HepG2 (cell line): Measurements from ENCODE around the gene SESN1. TPM values are rescaled to one million over a fixed set of nuclear protein-coding genes. Genes with fewer than 3 reads are reported as not detected.

ENCODE experiments used
- ARNT ChIP-seq: fragments of 450-650 bp; IDR thresholded peaks from 2 replicates; pipeline ENCODE4 v1.6.1; 2017
- EED ChIP-seq: sonication (generic); formaldehyde crosslinking; IDR thresholded peaks from 2 replicates; pipeline ENCODE4 v1.5.0; 2020; ENCODE audit warnings: mild to moderate bottlenecking, missing genetic modification reagents
- GATAD2A ChIP-seq: IDR thresholded peaks from 2 replicates; pipeline ENCODE4 v1.6.1; 2016
- HDAC2 ChIP-seq: sonication (generic); formaldehyde crosslinking; IDR thresholded peaks from 2 replicates; pipeline ENCODE4 v1.4.0; 2020; ENCODE audit warnings: missing genetic modification reagents
- KLF13 ChIP-seq: sonication (generic); formaldehyde crosslinking; IDR thresholded peaks from 2 replicates; pipeline ENCODE4 v1.4.0; 2020; ENCODE audit warnings: mild to moderate bottlenecking, missing genetic modification reagents
- NPAS2 ChIP-seq: sonication (generic); formaldehyde crosslinking; IDR thresholded peaks from 2 replicates; pipeline ENCODE4 v1.8.0; 2022; ENCODE audit warnings: mild to moderate bottlenecking, missing genetic modification reagents, borderline replicate concordance
- PHF8 ChIP-seq: sonication (generic); formaldehyde crosslinking; IDR thresholded peaks from 2 replicates; pipeline ENCODE4 v1.5.0; 2020; ENCODE audit warnings: missing genetic modification reagents
- RCOR2 ChIP-seq: IDR thresholded peaks from 2 replicates; pipeline ENCODE4 v1.6.1; 2016; ENCODE audit warnings: missing biosample characterization, missing genetic modification reagents
- RELA ChIP-seq: sonication (generic); formaldehyde crosslinking; IDR thresholded peaks from 2 replicates; pipeline ENCODE4 v1.4.0; 2020; ENCODE audit warnings: missing genetic modification reagents
- SATB2 ChIP-seq: sonication (generic); formaldehyde crosslinking; IDR thresholded peaks from 2 replicates; pipeline ENCODE4 v1.5.0; 2020; ENCODE audit warnings: missing genetic modification reagents
- SOX6 ChIP-seq, 2 experiments: fragments of 450-650 bp in 1 of 2; sonication (generic) in 1 of 2; formaldehyde crosslinking in 1 of 2; IDR thresholded peaks; 2 replicates each; pipeline versions ENCODE4 v1.4.0 to v1.6.1; 2017 to 2020; ENCODE audit warnings: antibody characterized with exemption in 1 of 2, mild to moderate bottlenecking in 1 of 2, missing genetic modification reagents in 1 of 2
- TCF12 ChIP-seq, 2 experiments: fragments of 450-650 bp in 1 of 2; sonication (generic) in 1 of 2; formaldehyde crosslinking in 1 of 2; IDR thresholded peaks; 2 replicates each; pipeline versions ENCODE4 v1.6.1 to v1.8.0; 2017 to 2022; ENCODE audit warnings: antibody characterized with exemption in 1 of 2, mild to moderate bottlenecking in 1 of 2, missing genetic modification reagents in 1 of 2, moderate library complexity in 1 of 2
- YY1 ChIP-seq: IDR thresholded peaks from 2 replicates; pipeline ENCODE4 v1.6.1; 2011; ENCODE audit warnings: low read length, low read depth, moderate library complexity, mild to moderate bottlenecking; ENCODE audit not compliant: insufficient read depth, insufficient replicate concordance
- ZFP82 ChIP-seq: sonication (generic); formaldehyde crosslinking; IDR thresholded peaks from 2 replicates; pipeline ENCODE4 v1.5.1; 2020; ENCODE audit warnings: mild to moderate bottlenecking, missing genetic modification reagents, borderline replicate concordance
- ZNF331 ChIP-seq: sonication (generic); formaldehyde crosslinking; IDR thresholded peaks from 2 replicates; pipeline ENCODE4 v1.4.0; 2020; ENCODE audit warnings: missing genetic modification reagents
- ZNF33A ChIP-seq: sonication (generic); formaldehyde crosslinking; IDR thresholded peaks from 2 replicates; pipeline ENCODE4 v1.5.1; 2020; ENCODE audit warnings: missing genetic modification reagents, mild to moderate bottlenecking, moderate library complexity, borderline replicate concordance
- ZNF567 ChIP-seq: sonication (generic); formaldehyde crosslinking; IDR thresholded peaks from 2 replicates; pipeline ENCODE4 v1.8.1; 2023; ENCODE audit warnings: mild to moderate bottlenecking, missing genetic modification reagents, borderline replicate concordance
- ZNF597 ChIP-seq: sonication (generic); formaldehyde crosslinking; IDR thresholded peaks from 2 replicates; pipeline ENCODE4 v1.5.0; 2020; ENCODE audit warnings: missing genetic modification reagents
- ZNF660 ChIP-seq: sonication (generic); formaldehyde crosslinking; IDR thresholded peaks from 2 replicates; pipeline ENCODE4 v1.5.1; 2020; ENCODE audit warnings: mild to moderate bottlenecking, low read depth, missing genetic modification reagents, borderline replicate concordance
- ZNF703 ChIP-seq: sonication (generic); formaldehyde crosslinking; IDR thresholded peaks from 2 replicates; pipeline ENCODE4 v1.5.1; 2020; ENCODE audit warnings: missing genetic modification reagents, mild to moderate bottlenecking, moderate library complexity, borderline replicate concordance
- ZNF747 ChIP-seq: sonication (generic); formaldehyde crosslinking; IDR thresholded peaks from 2 replicates; pipeline ENCODE4 v1.8.1; 2023; ENCODE audit warnings: missing genetic modification reagents, mild to moderate bottlenecking, borderline replicate concordance
- ZNF761 ChIP-seq: sonication (generic); formaldehyde crosslinking; conservative IDR thresholded peaks from 2 replicates; pipeline ENCODE4 v1.4.0; 2020; ENCODE audit warnings: mild to moderate bottlenecking, missing genetic modification reagents
- ZNF776 ChIP-seq: sonication (generic); formaldehyde crosslinking; IDR thresholded peaks from 2 replicates; pipeline ENCODE4 v1.4.0; 2020; ENCODE audit warnings: mild to moderate bottlenecking, missing genetic modification reagents
- ZNF777 ChIP-seq: sonication (generic); formaldehyde crosslinking; IDR thresholded peaks from 2 replicates; pipeline ENCODE4 v1.4.0; 2020; ENCODE audit warnings: missing genetic modification reagents
- ZNF891 ChIP-seq: sonication (generic); formaldehyde crosslinking; IDR thresholded peaks from 2 replicates; pipeline ENCODE4 v1.5.0; 2020; ENCODE audit warnings: mild to moderate bottlenecking, missing genetic modification reagents
- ZSCAN5A ChIP-seq: sonication (generic); formaldehyde crosslinking; IDR thresholded peaks from 2 replicates; pipeline ENCODE4 v1.8.0; 2022; ENCODE audit warnings: mild to moderate bottlenecking, missing genetic modification reagents, borderline replicate concordance
- polyA plus RNA-seq, 8 experiments: library from polyadenylated mRNA; depleted of rRNA in 3 of 8; stranded (reverse) in 7 of 8; unstranded in 1 of 8; fragments of >200 nt; fragmentation: Illumina TruSeq in 4 of 8; extraction: Trizol in 4 of 8; gene quantifications; 2 replicates each; pipeline versions ENCODE4 v1.2.1 to v1.2.3, GENCODE V29; 2011 to 2016; ENCODE audit warnings: low read depth in 4 of 8, missing spikeins in 1 of 8, mixed read lengths in 1 of 8; ENCODE audit not compliant: insufficient read depth in 1 of 8
- total RNA-seq, 5 experiments: library from RNA; depleted of rRNA; stranded (reverse); fragments of >200 nt; fragmentation: Illumina TruSeq; extraction: Trizol; gene quantifications; 2 replicates each; pipeline ENCODE4 v1.2.3, GENCODE V29; 2016; ENCODE audit warnings: low read depth in 1 of 5
- TF ChIP-seq, protein P1 (sequence below): sonication (generic); formaldehyde crosslinking; IDR thresholded peaks from 2 replicates; pipeline ENCODE4 v1.5.0; 2020; ENCODE audit warnings: missing genetic modification reagents

SESN1 gene
- total and polyA plus RNA-seq, 2 of the 13 experiments (the other 11 are each of a cell fraction or from before 2014, with no cell fraction given), result 24.9 to 44.7 TPM

GRCh38 chr6:109093732-109094415 lies 772 bp downstream of the SESN1 start (continued):
- TF ChIP-seq ZNF33A (CRISPR knock-in tag), result 0 out of 2 replicates have a peak, but pooled peaks have one; percentile 61
- TF ChIP-seq ZNF660 (CRISPR knock-in tag), result no peak
- no peak for TF ChIP-seq ZNF891 (CRISPR knock-in tag)
- 0 out of 2 replicates have a peak, but pooled peaks have one; percentile 19 for TF ChIP-seq RELA (CRISPR knock-in tag)
- TF ChIP-seq KLF13, result no peak
- TF ChIP-seq YY1, result no peak
- no peak for TF ChIP-seq ZFP82 (CRISPR knock-in tag)
- TF ChIP-seq ZNF761 (CRISPR knock-in tag), result no peak
- TF ChIP-seq ZSCAN5A, result no peak
- no peak for TF ChIP-seq ZNF776 (CRISPR knock-in tag)
- TF ChIP-seq ZNF747, result no peak
- TF ChIP-seq TCF12 (IDR thresholded peaks at IDR 0.05), result no peak
- TF ChIP-seq TCF12 (CRISPR knock-in tag; IDR thresholded peaks at IDR 0.05), result no peak
- no peak for TF ChIP-seq ZNF597 (CRISPR knock-in tag)
- no peak for TF ChIP-seq NPAS2 (CRISPR knock-in tag)
- TF ChIP-seq PHF8 (CRISPR knock-in tag), result no peak
- no peak for TF ChIP-seq ZNF777
- TF ChIP-seq GATAD2A (CRISPR knock-in tag), result no peak
- TF ChIP-seq, protein P1, sequence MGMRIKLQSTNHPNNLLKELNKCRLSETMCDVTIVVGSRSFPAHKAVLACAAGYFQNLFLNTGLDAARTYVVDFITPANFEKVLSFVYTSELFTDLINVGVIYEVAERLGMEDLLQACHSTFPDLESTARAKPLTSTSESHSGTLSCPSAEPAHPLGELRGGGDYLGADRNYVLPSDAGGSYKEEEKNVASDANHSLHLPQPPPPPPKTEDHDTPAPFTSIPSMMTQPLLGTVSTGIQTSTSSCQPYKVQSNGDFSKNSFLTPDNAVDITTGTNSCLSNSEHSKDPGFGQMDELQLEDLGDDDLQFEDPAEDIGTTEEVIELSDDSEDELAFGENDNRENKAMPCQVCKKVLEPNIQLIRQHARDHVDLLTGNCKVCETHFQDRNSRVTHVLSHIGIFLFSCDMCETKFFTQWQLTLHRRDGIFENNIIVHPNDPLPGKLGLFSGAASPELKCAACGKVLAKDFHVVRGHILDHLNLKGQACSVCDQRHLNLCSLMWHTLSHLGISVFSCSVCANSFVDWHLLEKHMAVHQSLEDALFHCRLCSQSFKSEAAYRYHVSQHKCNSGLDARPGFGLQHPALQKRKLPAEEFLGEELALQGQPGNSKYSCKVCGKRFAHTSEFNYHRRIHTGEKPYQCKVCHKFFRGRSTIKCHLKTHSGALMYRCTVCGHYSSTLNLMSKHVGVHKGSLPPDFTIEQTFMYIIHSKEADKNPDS (CRISPR knock-in tag), result no peak
- TF ChIP-seq ZNF567, result no peak
- TF ChIP-seq ZNF703, result no peak
- no peak for TF ChIP-seq RCOR2 (CRISPR knock-in tag)
- no peak for TF ChIP-seq SOX6 (IDR thresholded peaks at IDR 0.05)
- 0 out of 2 replicates have a peak, but pooled peaks have one; percentile 8 for TF ChIP-seq SOX6 (CRISPR knock-in tag; IDR thresholded peaks at IDR 0.05)
- no peak for TF ChIP-seq ZNF331 (CRISPR knock-in tag)
- no peak for TF ChIP-seq EED (CRISPR knock-in tag)
- TF ChIP-seq SATB2, result no peak; the same call in 1 of the 2 replicates
- no peak for TF ChIP-seq ARNT
- peak; percentile 15; the same call in 1 of the 2 replicates for TF ChIP-seq HDAC2
